ENCODE results near the gene GLYAT.
"Not testable (repeated sequence)": the region's sequence is repeated elsewhere in the genome, so short reads cannot be mapped to it uniquely, and the experiment has no call there.

The GLYAT gene

GRCh38 chr11:58744988-58745704 is 13.4 kb upstream of the GLYAT start:
- in situ Hi-C loops (cut with MboI; ENCODE audit: low sequenced_read_pairs), result no loop called here

DNA sequence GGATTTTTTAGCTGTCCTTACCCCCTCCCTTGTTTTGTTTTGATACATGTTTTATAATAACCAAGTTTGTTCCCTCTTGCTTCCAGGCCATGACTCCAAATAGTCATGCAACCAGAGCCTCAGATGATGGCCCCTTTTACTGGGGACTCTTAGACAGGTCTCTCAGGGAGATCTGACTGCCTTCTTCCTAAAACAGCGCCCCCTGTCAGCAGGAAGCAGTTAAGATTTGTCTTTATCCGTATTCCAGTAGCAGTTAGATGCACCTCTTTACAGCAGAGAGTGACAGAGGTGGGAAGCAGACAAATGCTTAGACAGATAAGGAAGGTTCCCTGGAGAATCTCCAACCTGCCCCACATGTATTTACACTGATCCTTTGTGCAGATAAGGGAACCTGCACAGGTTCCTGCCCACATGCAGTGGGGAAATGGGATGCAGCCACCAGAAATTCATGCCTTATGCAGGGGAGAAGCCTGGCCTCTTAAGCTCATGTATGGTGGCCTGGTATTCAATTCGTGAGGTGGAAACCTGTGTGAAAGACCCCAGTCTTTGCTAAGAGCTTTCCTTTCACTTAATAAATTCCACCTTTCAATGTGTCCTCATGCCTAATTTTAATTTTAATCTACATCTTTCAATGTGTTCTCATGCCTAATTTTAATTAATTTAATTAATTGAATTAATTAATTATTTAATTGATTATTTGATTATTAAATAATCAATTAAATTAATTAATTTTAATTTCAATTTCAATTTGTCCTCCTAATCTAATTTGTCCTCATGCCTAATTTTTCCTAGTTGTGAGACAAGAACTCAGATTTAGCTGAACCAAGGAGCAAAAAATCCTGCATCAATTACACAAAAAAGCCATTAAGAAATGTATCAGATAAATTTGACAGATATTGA is 11.5 kb upstream of the GLYAT start:
- in situ Hi-C loops (cut with MboI; ENCODE audit: low sequenced_read_pairs), result no loop called here

- in situ Hi-C loops (cut with MboI; ENCODE audit: low sequenced_read_pairs), result no loop called here
Observed at GRCh38 chr11:58742140-58742539, 10.4 kb upstream of the GLYAT start.

- in situ Hi-C loops (cut with MboI; ENCODE audit: low sequenced_read_pairs), result no loop called here
Observed at GRCh38 chr11:58741127-58741526, 9.4 kb upstream of the GLYAT start.

GRCh38 chr11:58740447-58740846 is 8.7 kb upstream of the GLYAT start:
- in situ Hi-C loops (cut with MboI; ENCODE audit: low sequenced_read_pairs), result no loop called here

- in situ Hi-C loops (cut with MboI; ENCODE audit: low sequenced_read_pairs), result no loop called here
Observed at GRCh38 chr11:58739725-58740430, 8.1 kb upstream of the GLYAT start.

DNA sequence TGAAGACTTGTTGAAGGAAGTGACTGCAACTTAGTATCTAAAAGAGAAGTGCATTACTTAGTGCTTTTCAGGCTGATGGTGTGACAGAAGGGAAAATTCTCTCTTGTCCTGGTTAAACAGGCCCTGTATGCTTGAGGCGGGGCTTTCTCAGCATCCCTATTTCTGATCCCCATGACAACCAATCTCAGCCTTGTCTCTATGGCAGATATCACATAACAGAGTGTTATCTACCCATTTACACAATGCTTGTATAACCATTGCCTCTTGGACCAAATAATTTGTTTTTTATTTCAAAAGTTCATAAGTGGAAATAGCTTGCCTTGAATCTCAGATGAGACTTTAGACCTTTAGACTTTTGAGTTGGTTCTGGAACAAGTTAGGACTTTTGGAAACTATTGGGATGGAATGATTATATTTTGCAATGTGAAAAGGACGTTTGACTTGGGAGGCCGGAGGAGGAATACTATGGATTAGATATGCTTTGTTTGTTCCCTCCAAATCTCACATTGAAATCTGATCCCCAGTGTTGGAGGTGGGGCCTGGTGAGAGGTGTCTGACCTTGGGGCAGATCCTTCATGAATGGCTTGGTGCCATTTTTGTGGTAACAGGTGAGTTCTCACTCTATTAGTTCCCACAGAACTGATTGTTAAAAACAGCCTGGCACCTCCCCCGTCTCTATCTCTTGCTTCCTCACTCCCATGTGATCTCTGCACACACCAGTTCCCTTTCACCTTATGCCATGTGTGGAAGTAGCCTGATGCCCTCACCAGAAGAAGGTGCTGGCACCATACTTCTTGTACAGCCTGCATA is 3.1 kb upstream of the GLYAT start:
- in situ Hi-C loops (cut with MboI; ENCODE audit: low sequenced_read_pairs), result no loop called here

DNA sequence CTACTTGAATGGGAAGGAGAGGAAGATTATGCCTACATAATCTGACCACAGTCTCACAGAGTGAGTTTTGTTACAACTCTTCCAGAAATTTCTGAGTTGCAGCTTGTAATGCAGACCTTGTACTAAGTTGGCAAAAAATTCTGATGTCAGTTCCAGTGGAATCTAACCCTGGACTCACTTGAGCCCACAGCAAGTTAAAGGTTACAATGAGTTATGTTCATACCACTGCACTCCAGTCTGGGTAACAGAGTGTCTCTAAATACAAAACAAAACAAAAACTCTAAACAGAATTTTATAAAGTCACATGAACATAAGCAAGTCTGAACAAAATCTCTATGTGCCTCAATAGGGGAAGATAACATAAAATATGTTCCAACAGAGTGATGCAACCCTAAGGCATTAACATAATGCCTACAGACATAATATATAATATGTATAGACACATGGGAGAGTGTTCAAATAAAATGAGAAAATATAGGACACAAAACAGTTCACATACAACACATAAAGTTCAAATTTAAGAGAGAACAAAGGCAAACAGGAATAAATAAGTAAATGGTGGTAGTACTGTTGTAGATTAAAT is 1.1 kb downstream of the GLYAT start:
- in situ Hi-C loops (cut with MboI; ENCODE audit: low sequenced_read_pairs), result no loop called here

DNA sequence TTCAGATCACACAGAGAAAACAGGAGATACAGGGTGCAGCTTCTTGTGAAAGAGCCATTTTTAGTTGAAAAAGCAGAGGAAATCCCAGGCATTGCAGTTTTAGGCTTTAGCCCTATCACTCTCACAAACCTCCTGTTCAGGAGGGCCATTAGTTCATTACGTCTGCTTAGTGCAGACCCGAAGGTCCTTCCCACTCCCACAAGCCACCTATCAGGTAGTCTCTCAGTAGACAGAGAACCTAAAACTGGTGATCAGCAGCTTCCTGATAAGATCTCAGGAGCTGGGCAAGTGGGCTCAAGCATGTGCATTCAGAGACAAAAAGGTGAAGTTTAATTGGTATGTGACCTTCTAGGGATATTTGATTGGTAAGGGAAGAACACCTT is 4.3 kb downstream of the GLYAT start:
- in situ Hi-C loops (cut with MboI; ENCODE audit: low sequenced_read_pairs), result no loop called here

- in situ Hi-C loops (cut with MboI; ENCODE audit: low sequenced_read_pairs), result no loop called here
Observed at GRCh38 chr11:58726737-58727414, 4.9 kb downstream of the GLYAT start.

- in situ Hi-C loops (cut with MboI; ENCODE audit: low sequenced_read_pairs), result no loop called here
Observed at GRCh38 chr11:58719406-58720117, 12.2 kb downstream of the GLYAT start.

GRCh38 chr11:58712531-58712930 is 19.2 kb downstream of the GLYAT start:
- in situ Hi-C loops (cut with MboI; ENCODE audit: low sequenced_read_pairs), result no loop called here

DNA sequence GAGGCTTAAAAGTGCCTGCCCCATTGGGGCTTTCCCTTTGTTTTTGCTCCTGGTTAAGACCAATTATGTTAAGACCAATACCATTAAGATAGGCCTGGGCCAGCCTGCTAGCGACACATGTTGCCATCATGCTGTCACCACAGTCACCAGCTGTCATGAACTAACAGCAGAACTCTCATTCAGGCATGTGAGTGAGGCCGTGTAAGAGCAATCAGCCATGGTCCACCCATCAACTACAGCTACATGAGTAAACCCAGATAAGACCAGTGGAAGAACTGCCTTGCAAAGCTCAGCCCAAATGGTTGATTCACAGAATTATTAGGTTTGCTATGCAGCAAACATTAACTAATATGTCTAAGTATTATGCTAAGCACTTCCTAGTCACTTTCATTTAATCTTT is 19.9 kb downstream of the GLYAT start:
- in situ Hi-C loops (cut with MboI; ENCODE audit: low sequenced_read_pairs), result no loop called here

GRCh38 chr11:58707767-58708166 is 24.0 kb downstream of the GLYAT start:
- in situ Hi-C loops (cut with MboI; ENCODE audit: low sequenced_read_pairs), result no loop called here

GRCh38 chr11:58696825-58697224 is 34.9 kb downstream of the GLYAT start:
- in situ Hi-C loops (cut with MboI; ENCODE audit: low sequenced_read_pairs), result not testable (repeated sequence)

DNA sequence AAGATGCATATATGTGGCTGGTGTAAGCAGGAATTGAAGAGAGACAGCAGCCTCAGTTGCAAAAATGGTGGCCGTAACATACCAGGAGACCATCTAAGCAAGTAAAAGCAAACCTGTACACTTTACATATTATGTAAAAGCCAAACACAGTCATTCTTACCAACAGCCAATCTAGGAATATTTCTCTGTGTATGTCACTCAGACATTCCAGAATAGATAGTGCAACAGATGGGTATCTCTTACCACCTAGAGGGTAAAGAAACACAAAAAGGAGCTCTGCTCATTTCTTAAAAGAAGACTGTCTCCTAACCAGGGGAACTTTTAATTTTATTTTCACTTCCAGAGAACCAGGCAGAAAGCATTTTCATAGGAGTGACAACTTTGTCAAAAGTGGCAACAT is 38.7 kb downstream of the GLYAT start:
- in situ Hi-C loops (cut with MboI; ENCODE audit: low sequenced_read_pairs), result no loop called here

DNA sequence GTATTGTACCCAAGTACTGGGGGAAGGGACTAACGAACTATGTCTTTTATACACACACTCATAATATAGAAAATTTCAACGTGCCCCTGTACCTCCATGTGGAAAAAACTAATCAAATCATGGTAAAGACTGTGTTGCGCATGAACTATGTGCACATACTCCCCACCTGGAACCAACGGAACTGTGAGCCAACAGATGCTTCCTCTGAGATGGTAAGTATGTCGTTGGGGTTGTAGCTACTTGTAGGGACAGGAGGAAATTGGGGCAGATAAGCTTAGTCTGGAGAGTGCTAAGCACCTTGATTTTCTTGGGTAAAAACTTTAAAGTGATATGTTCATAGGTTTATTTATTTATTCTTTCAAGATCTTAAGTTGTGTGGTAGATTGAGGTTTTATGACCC is 40.1 kb downstream of the GLYAT start:
- in situ Hi-C loops (cut with MboI; ENCODE audit: low sequenced_read_pairs), result no loop called here

- in situ Hi-C loops (cut with MboI; ENCODE audit: low sequenced_read_pairs), result no loop called here
Observed at GRCh38 chr11:58688789-58689503, 42.8 kb downstream of the GLYAT start.

Measured in HL-60/S4 treated with phorbol 12-myristate 13-acetate at 8.2 ng/mL for 4 days and 3 days (cell line).